Stimulated activated CD4-positive, alpha-beta T cell treated with anti-CD3 and anti-CD28 coated beads, Interleukin-4, amount 100 ng/mL, for 24 hours (primary cell): ENCODE measurements around the gene PLEKHH2.
"Not testable (repeated sequence)": the region's sequence is repeated elsewhere in the genome, so short reads cannot be mapped to it uniquely, and the experiment has no call there.

ENCODE experiments used
- DNase-seq: peaks from one replicate; pipeline ENCODE4 v3.0.0-alpha.2; 2020

PLEKHH2 gene

GRCh38 chr2:43724728-43725526, 87.9 kb downstream of the PLEKHH2 start:
- no peak for DNase-seq

- DNase-seq: no peak
Measured at GRCh38 chr2:43725711-43726246, 88.7 kb downstream of the PLEKHH2 start.

- DNase-seq: not testable (repeated sequence)
Measured at GRCh38 chr2:43726961-43727633, 90.0 kb downstream of the PLEKHH2 start.

- DNase-seq: no peak
Measured at GRCh38 chr2:43727634-43728014, 90.6 kb downstream of the PLEKHH2 start.

- no peak for DNase-seq
Measured at GRCh38 chr2:43729491-43730174, 92.6 kb downstream of the PLEKHH2 start.

- DNase-seq: no peak
Measured at GRCh38 chr2:43731211-43731610, 94.2 kb downstream of the PLEKHH2 start.

- no peak for DNase-seq
Measured at GRCh38 chr2:43736637-43737036, 99.6 kb downstream of the PLEKHH2 start.

GRCh38 chr2:43737097-43737854, 100.2 kb downstream of the PLEKHH2 start:
- no peak for DNase-seq

GRCh38 chr2:43737855-43738254, 100.8 kb downstream of the PLEKHH2 start:
- no peak for DNase-seq

GRCh38 chr2:43738257-43738656, 101.2 kb downstream of the PLEKHH2 start:
- DNase-seq: no peak

GRCh38 chr2:43743706-43744105, 106.6 kb downstream of the PLEKHH2 start:
- no peak for DNase-seq

- no peak for DNase-seq
Measured at GRCh38 chr2:43745457-43745856, 108.4 kb downstream of the PLEKHH2 start.

GRCh38 chr2:43748333-43748732, 111.3 kb downstream of the PLEKHH2 start:
- peak; percentile 30 for DNase-seq

GRCh38 chr2:43749583-43749982, 112.5 kb downstream of the PLEKHH2 start:
- DNase-seq: no peak

GRCh38 chr2:43751476-43751990, 114.5 kb downstream of the PLEKHH2 start:
- DNase-seq: no peak

- no peak for DNase-seq
Measured at GRCh38 chr2:43752302-43752701, 115.2 kb downstream of the PLEKHH2 start.

GRCh38 chr2:43754180-43754579, 117.1 kb downstream of the PLEKHH2 start:
- no peak for DNase-seq

- no peak for DNase-seq
Measured at GRCh38 chr2:43758739-43759138, 121.7 kb downstream of the PLEKHH2 start.

GRCh38 chr2:43759195-43759594, 122.1 kb downstream of the PLEKHH2 start:
- DNase-seq: no peak

- no peak for DNase-seq
Measured at GRCh38 chr2:43762286-43762685, 125.2 kb downstream of the PLEKHH2 start.

- DNase-seq: no peak
Measured at GRCh38 chr2:43763091-43763490, 126.0 kb downstream of the PLEKHH2 start.

- DNase-seq: no peak
Measured at GRCh38 chr2:43764086-43764705, 127.1 kb downstream of the PLEKHH2 start.
